Measurements from ENCODE around the gene PPP1R11. TPM values are rescaled to one million over a fixed set of nuclear protein-coding genes. Genes with fewer than 3 reads are reported as not detected.

Gene PPP1R11
- total RNA-seq, 1 experiment from 2014 or later: 35.5 TPM

- intact Hi-C loops (cut with micrococcal nuclease; ENCODE audit: unreplicated experiment): no loop called here
- no peaks in the 10 kb centered on the region for H3K9me3 Mint-ChIP-seq (ENCODE audit: unreplicated experiment)
- no peaks in the 10 kb centered on the region for H3K4me1 Mint-ChIP-seq (ENCODE audit: low read depth, unreplicated experiment)
- no peak for DNase-seq
- no peaks in the 10 kb centered on the region for H3K27me3 ChIP-seq (replicated peaks; ENCODE audit: control insufficient read depth, insufficient read depth, low read length)
- H3K36me3 Mint-ChIP-seq (ENCODE audit: insufficient read depth, unreplicated experiment): no peaks in the 10 kb centered on the region
- ChIA-PET CTCF (no interaction called here), POLR2A (no interaction called here)
- TF ChIP-seq CTCF (IDR thresholded peaks at IDR 0.05; ENCODE audit: insufficient read depth in 1 of 2, low read depth in 1 of 2, low read length in 1 of 2, severe bottlenecking in 1 of 2, unreplicated experiment in 1 of 2): no peak
- no peaks in the 10 kb centered on the region for H3K36me3 ChIP-seq (ENCODE audit: control insufficient read depth, insufficient read depth, low read length)
- no peak overlapping the region for H3K4me3 Mint-ChIP-seq (ENCODE audit: unreplicated experiment)
- no peak overlapping the region for H3K4me3 ChIP-seq (ENCODE audit: low read depth, low read length)
- no peaks in the 10 kb centered on the region for H3K9me3 ChIP-seq
- H3K4me1 ChIP-seq: peaks cover 6% of the 10 kb centered on the region; the same call in 1 of the 2 replicates
- no TSS peak for BruUV-seq (replicated peaks)
- H3K27ac Mint-ChIP-seq (ENCODE audit: unreplicated experiment): no peak overlapping the region
- no peaks in the 10 kb centered on the region for H3K27me3 Mint-ChIP-seq (ENCODE audit: insufficient read depth, unreplicated experiment)
Observed at GRCh38 chr6:30055513-30055912, 11.5 kb upstream of the PPP1R11 start.

GRCh38 chr6:30060606-30061091, 6.3 kb upstream of the PPP1R11 start:
- H3K4me1 Mint-ChIP-seq (ENCODE audit: low read depth, unreplicated experiment): peaks cover 9% of the 10 kb centered on the region
- Histone ChIP-seq H3K36me3 (ENCODE audit: control insufficient read depth, insufficient read depth, low read length) (no peaks in the 10 kb centered on the region), H3K9me3 (no peaks in the 10 kb centered on the region), H3K27me3 (replicated peaks; ENCODE audit: control insufficient read depth, insufficient read depth, low read length) (no peaks in the 10 kb centered on the region), H3K4me3 (ENCODE audit: low read depth, low read length) (peak overlapping the region; percentile 77), H3K4me1 (peaks cover 9% of the 10 kb centered on the region; the same call in 1 of the 2 replicates)
- TF ChIP-seq CTCF (IDR thresholded peaks at IDR 0.05; ENCODE audit: insufficient read depth in 1 of 2, low read depth in 1 of 2, low read length in 1 of 2, severe bottlenecking in 1 of 2, unreplicated experiment in 1 of 2): no peak
- H3K27me3 Mint-ChIP-seq (ENCODE audit: insufficient read depth, unreplicated experiment): no peaks in the 10 kb centered on the region
- H3K27ac Mint-ChIP-seq (ENCODE audit: unreplicated experiment): peak overlapping the region; percentile 90
- peaks cover 9% of the 10 kb centered on the region for H3K36me3 Mint-ChIP-seq (ENCODE audit: insufficient read depth, unreplicated experiment)
- peak overlapping the region; percentile 88 for H3K4me3 Mint-ChIP-seq (ENCODE audit: unreplicated experiment)
- intact Hi-C loops (cut with micrococcal nuclease; ENCODE audit: unreplicated experiment): loop anchor here (1.0 to 5.0 kb wide), 2 partner anchors 43 to 102 kb away; partner anchors contain the start of genes TRIM10 and TRIM15
- DNase-seq: peak in 1 of 2 experiments; percentile 18
- TSS peak; percentile 82 for BruUV-seq (replicated peaks)
- CTCF ChIA-PET: interaction anchor here (1.0 to 2.1 kb wide), 4 partner anchors 15 to 70 kb away, joined by 3 to 5 read pairs (median 4); partner anchors contain the start of gene RNF39
- no peaks in the 10 kb centered on the region for H3K9me3 Mint-ChIP-seq (ENCODE audit: unreplicated experiment)
- POLR2A ChIA-PET: interaction anchor here (0.6 to 2.1 kb wide), 6 partner anchors 13 to 156 kb away, joined by 3 to 8 read pairs (median 4); no protein-coding TSS in a partner anchor

- Histone ChIP-seq H3K4me3 (ENCODE audit: low read depth, low read length) (peak within 1 kb of the TSS; percentile 77), H3K9me3 (no peaks in the 10 kb centered on the region), H3K36me3 (ENCODE audit: control insufficient read depth, insufficient read depth, low read length) (no peaks in the 10 kb centered on the region), H3K27me3 (replicated peaks; ENCODE audit: control insufficient read depth, insufficient read depth, low read length) (no peaks in the 10 kb centered on the region), H3K4me1 (peaks cover 15% of the 10 kb centered on the region; the same call in 1 of the 2 replicates)
- ChIA-PET CTCF (interaction anchor here (0.6 to 2.1 kb wide), 6 partner anchors 14 to 224 kb away, joined by 3 to 5 read pairs (median 4); partner anchors contain the start of gene RNF39), POLR2A (interaction anchor here (0.6 to 2.1 kb wide), 7 partner anchors 13 to 286 kb away, joined by 3 to 8 read pairs (median 4); no protein-coding TSS in a partner anchor)
- H3K4me3 Mint-ChIP-seq (ENCODE audit: unreplicated experiment): peak within 1 kb of the TSS; percentile 88
- no peaks in the 10 kb centered on the region for H3K9me3 Mint-ChIP-seq (ENCODE audit: unreplicated experiment)
- peak within 1 kb of the TSS; percentile 90 for H3K27ac Mint-ChIP-seq (ENCODE audit: unreplicated experiment)
- peaks cover 9% of the 10 kb centered on the region for H3K36me3 Mint-ChIP-seq (ENCODE audit: insufficient read depth, unreplicated experiment)
- peak; percentile 93 to 94 for DNase-seq
- intact Hi-C loops (cut with micrococcal nuclease; ENCODE audit: unreplicated experiment): loop anchor here (1.0 to 5.0 kb wide), 2 partner anchors 42 to 101 kb away; partner anchors contain the start of genes TRIM10 and TRIM15
- no peaks in the 10 kb centered on the region for H3K27me3 Mint-ChIP-seq (ENCODE audit: insufficient read depth, unreplicated experiment)
- no peak for TF ChIP-seq CTCF (IDR thresholded peaks at IDR 0.05; ENCODE audit: insufficient read depth in 1 of 2, low read depth in 1 of 2, low read length in 1 of 2, severe bottlenecking in 1 of 2, unreplicated experiment in 1 of 2)
- BruUV-seq (replicated peaks): TSS peak; percentile 62
- H3K4me1 Mint-ChIP-seq (ENCODE audit: low read depth, unreplicated experiment): peaks cover 15% of the 10 kb centered on the region
Observed at GRCh38 chr6:30061092-30061857, 5.7 kb upstream of the PPP1R11 start, which contains the start of gene POLR1H. Gene POLR1H, plus strand, starts transcription at chr6:30061265. Its CDS starts 260 bp downstream, at chr6:30061525.

Measured in Caco-2 (cell line).